Measurements from ENCODE around the gene MTRR. TPM values are rescaled to one million over a fixed set of nuclear protein-coding genes. Genes with fewer than 3 reads are reported as not detected.

The MTRR gene
- total RNA-seq, 2 donors from 2014 or later = 40.6 to 47.0 TPM

DNA sequence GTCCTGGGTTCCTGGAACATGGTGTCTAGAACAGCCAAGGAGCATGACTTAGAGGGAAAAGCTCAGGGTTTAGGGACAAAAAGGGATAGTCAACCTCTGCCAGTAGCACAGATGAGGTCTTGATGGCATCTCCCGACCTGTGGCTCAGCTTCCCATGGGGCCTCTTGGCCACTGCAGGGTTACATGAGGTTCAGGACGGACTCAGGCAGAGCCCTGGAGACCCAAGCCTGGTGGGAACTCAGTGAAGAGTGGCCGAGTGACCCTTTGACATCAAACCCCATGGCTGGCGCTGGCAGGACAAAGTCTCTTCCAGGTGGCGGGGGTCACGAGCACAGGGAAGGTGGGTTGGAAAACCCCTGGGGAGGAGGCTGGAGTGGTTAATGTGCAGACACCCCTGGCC is 57.8 kb downstream of the MTRR start:
- no peaks in the 10 kb centered on the region for H3K9me3 ChIP-seq (ENCODE audit: control insufficient read depth, low read length)
- TF ChIP-seq CTCF (conservative IDR thresholded peaks at IDR 0.05) = no peak
- WGBS, 2 experiments (ENCODE audit: insufficient coverage in 1 of 2, insufficient read length in 1 of 2) = 89 to 100% methylated on average over 2 to 6 of the region's 6 CpGs
- H3K36me3 Mint-ChIP-seq (ENCODE audit: low read depth) = no peaks in the 10 kb centered on the region
- no peak overlapping the region for H3K27ac Mint-ChIP-seq
- no peaks in the 10 kb centered on the region for H3K27me3 ChIP-seq (ENCODE audit: control insufficient read depth, insufficient read depth, low read length, poor library complexity, severe bottlenecking)
- no peak for DNase-seq
- H3K36me3 ChIP-seq (ENCODE audit: control insufficient read depth, insufficient read depth, low read length) = no peaks in the 10 kb centered on the region
- no peak overlapping the region for H3K4me3 Mint-ChIP-seq
- H3K4me3 ChIP-seq (ENCODE audit: low read length) = no peak overlapping the region
- H3K4me1 ChIP-seq (ENCODE audit: control insufficient read depth, insufficient read depth, low read length) = no peaks in the 10 kb centered on the region
- peaks cover 5% of the 10 kb centered on the region for H3K9me3 Mint-ChIP-seq
- H3K4me1 Mint-ChIP-seq = peaks cover 2% of the 10 kb centered on the region
- H3K27ac ChIP-seq (ENCODE audit: low read depth, low read length) = no peak overlapping the region
- H3K9ac ChIP-seq (ENCODE audit: extremely low read depth, low read length, poor library complexity, severe bottlenecking) = no peak overlapping the region
- H3K27me3 Mint-ChIP-seq (ENCODE audit: insufficient read depth) = peaks cover 9% of the 10 kb centered on the region

- H3K27me3 ChIP-seq (ENCODE audit: control insufficient read depth, insufficient read depth, low read length, poor library complexity, severe bottlenecking) = no peaks in the 10 kb centered on the region
- H3K4me1 Mint-ChIP-seq = peaks cover 2% of the 10 kb centered on the region
- no peak overlapping the region for H3K9ac ChIP-seq (ENCODE audit: extremely low read depth, low read length, poor library complexity, severe bottlenecking)
- no peaks in the 10 kb centered on the region for H3K36me3 Mint-ChIP-seq (ENCODE audit: low read depth)
- peak; percentile 93 for TF ChIP-seq CTCF (conservative IDR thresholded peaks at IDR 0.05)
- H3K9me3 Mint-ChIP-seq = peaks cover 14% of the 10 kb centered on the region
- no peak overlapping the region for H3K27ac ChIP-seq (ENCODE audit: low read depth, low read length)
- WGBS, 2 experiments (ENCODE audit: insufficient coverage in 1 of 2, insufficient read length in 1 of 2) = 61 to 67% methylated on average over 10 to 26 of the region's 26 CpGs
- no peak overlapping the region for H3K27ac Mint-ChIP-seq
- peak; percentile 87 for DNase-seq
- no peak overlapping the region for H3K4me3 Mint-ChIP-seq
- peaks cover 9% of the 10 kb centered on the region for H3K27me3 Mint-ChIP-seq (ENCODE audit: insufficient read depth)
- no peak overlapping the region for H3K4me3 ChIP-seq (ENCODE audit: low read length)
- no peaks in the 10 kb centered on the region for H3K4me1 ChIP-seq (ENCODE audit: control insufficient read depth, insufficient read depth, low read length)
- H3K36me3 ChIP-seq (ENCODE audit: control insufficient read depth, insufficient read depth, low read length) = no peaks in the 10 kb centered on the region
- no peaks in the 10 kb centered on the region for H3K9me3 ChIP-seq (ENCODE audit: control insufficient read depth, low read length)
Measured at GRCh38 chr5:7927466-7928375, 58.8 kb downstream of the MTRR start.

- no peak overlapping the region for H3K4me3 Mint-ChIP-seq
- H3K27ac Mint-ChIP-seq = no peak overlapping the region
- 84 to 88% methylated on average over 4 to 5 of the region's 5 CpGs for WGBS, 2 experiments (ENCODE audit: insufficient coverage in 1 of 2, insufficient read length in 1 of 2)
- Histone ChIP-seq H3K4me1 (ENCODE audit: control insufficient read depth, insufficient read depth, low read length) (no peaks in the 10 kb centered on the region), H3K4me3 (ENCODE audit: low read length) (no peak overlapping the region), H3K27me3 (ENCODE audit: control insufficient read depth, insufficient read depth, low read length, poor library complexity, severe bottlenecking) (no peaks in the 10 kb centered on the region), H3K27ac (ENCODE audit: low read depth, low read length) (no peak overlapping the region), H3K9me3 (ENCODE audit: control insufficient read depth, low read length) (no peaks in the 10 kb centered on the region), H3K9ac (ENCODE audit: extremely low read depth, low read length, poor library complexity, severe bottlenecking) (no peak overlapping the region), H3K36me3 (ENCODE audit: control insufficient read depth, insufficient read depth, low read length) (no peaks in the 10 kb centered on the region)
- peaks cover 2% of the 10 kb centered on the region for H3K4me1 Mint-ChIP-seq
- DNase-seq = no peak
- H3K27me3 Mint-ChIP-seq (ENCODE audit: insufficient read depth) = peaks cover 9% of the 10 kb centered on the region
- TF ChIP-seq CTCF (conservative IDR thresholded peaks at IDR 0.05) = no peak
- no peaks in the 10 kb centered on the region for H3K36me3 Mint-ChIP-seq (ENCODE audit: low read depth)
- H3K9me3 Mint-ChIP-seq = peaks cover 14% of the 10 kb centered on the region
Measured at GRCh38 chr5:7930011-7930410, 61.1 kb downstream of the MTRR start.

Data from endodermal cell (in vitro differentiated cells).